ENCODE measurements around the gene ZNF487. TPM values are rescaled to one million over a fixed set of nuclear protein-coding genes. Genes with fewer than 3 reads are reported as not detected.
"Not testable (repeated sequence)": the region's sequence is repeated elsewhere in the genome, so short reads cannot be mapped to it uniquely, and the experiment has no call there.

Gene ZNF487
- polyA plus RNA-seq, 1 donor from 2014 or later, result 11.8 TPM

DNA sequence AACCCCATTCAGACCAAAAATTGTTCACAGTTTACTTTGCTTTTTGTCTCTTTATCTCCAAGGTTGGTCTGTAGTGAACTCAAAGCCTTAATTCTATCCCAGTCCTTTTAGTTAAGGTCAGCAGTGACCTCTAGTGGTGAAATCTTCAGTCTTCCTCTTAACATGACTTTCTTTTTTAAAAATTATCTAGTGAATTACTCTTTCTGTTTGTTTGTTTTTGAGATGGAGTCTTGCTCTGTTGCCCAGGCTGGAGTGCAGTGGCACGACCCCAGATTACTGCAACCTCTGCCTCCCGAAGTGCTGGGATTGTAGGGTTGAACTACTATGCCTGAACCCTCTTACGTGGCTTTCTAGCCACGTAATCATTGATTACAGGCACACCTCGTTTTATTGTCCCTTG lies 25.0 kb downstream of the ZNF487 start:
- Histone ChIP-seq H3K79me2 (replicated peaks; ENCODE audit: insufficient read depth, low read length) (no peaks in the 10 kb centered on the region), H3K4me2 (ENCODE audit: low read length) (no peak overlapping the region), H2AFZ (ENCODE audit: low read depth, low read length) (no peak overlapping the region), H3K4me3 (ENCODE audit: low read length) (no peak overlapping the region), H3K9me2 (ENCODE audit: insufficient read depth, low read length) (no peaks in the 10 kb centered on the region), H3K9ac (ENCODE audit: low read length) (no peak overlapping the region), H3K27me3 (ENCODE audit: insufficient read depth, low read depth, low read length) (no peaks in the 10 kb centered on the region), H3K36me3 (ENCODE audit: insufficient read depth, low read length) (no peaks in the 10 kb centered on the region), H3K27ac (ENCODE audit: low read length) (no peak overlapping the region), H4K20me1 (ENCODE audit: insufficient read depth) (no peaks in the 10 kb centered on the region), H3K9me3 (ENCODE audit: low read length) (no peaks in the 10 kb centered on the region), H3F3A (ENCODE audit: insufficient read depth, low read length, poor library complexity, severe bottlenecking) (no peaks in the 10 kb centered on the region)
- no peak for TF ChIP-seq EP300 (conservative IDR thresholded peaks at IDR 0.05; ENCODE audit: poor library complexity, severe bottlenecking)
- TF ChIP-seq, protein P1, sequence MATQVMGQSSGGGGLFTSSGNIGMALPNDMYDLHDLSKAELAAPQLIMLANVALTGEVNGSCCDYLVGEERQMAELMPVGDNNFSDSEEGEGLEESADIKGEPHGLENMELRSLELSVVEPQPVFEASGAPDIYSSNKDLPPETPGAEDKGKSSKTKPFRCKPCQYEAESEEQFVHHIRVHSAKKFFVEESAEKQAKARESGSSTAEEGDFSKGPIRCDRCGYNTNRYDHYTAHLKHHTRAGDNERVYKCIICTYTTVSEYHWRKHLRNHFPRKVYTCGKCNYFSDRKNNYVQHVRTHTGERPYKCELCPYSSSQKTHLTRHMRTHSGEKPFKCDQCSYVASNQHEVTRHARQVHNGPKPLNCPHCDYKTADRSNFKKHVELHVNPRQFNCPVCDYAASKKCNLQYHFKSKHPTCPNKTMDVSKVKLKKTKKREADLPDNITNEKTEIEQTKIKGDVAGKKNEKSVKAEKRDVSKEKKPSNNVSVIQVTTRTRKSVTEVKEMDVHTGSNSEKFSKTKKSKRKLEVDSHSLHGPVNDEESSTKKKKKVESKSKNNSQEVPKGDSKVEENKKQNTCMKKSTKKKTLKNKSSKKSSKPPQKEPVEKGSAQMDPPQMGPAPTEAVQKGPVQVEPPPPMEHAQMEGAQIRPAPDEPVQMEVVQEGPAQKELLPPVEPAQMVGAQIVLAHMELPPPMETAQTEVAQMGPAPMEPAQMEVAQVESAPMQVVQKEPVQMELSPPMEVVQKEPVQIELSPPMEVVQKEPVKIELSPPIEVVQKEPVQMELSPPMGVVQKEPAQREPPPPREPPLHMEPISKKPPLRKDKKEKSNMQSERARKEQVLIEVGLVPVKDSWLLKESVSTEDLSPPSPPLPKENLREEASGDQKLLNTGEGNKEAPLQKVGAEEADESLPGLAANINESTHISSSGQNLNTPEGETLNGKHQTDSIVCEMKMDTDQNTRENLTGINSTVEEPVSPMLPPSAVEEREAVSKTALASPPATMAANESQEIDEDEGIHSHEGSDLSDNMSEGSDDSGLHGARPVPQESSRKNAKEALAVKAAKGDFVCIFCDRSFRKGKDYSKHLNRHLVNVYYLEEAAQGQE (IDR thresholded peaks at IDR 0.05; ENCODE audit: borderline replicate concordance), result no peak
- no peak for TF ChIP-seq MXI1 (conservative IDR thresholded peaks at IDR 0.05; ENCODE audit: poor library complexity, severe bottlenecking)
- peak; percentile 84 for TF ChIP-seq RAD21 (conservative IDR thresholded peaks at IDR 0.05)
- no peak for TF ChIP-seq TAF1 (IDR thresholded peaks at IDR 0.05; ENCODE audit: low read depth)
- peak; percentile 78 for TF ChIP-seq SMC3 (conservative IDR thresholded peaks at IDR 0.05; ENCODE audit: poor library complexity)
- no peak for TF ChIP-seq POLR2AphosphoS5 (IDR thresholded peaks at IDR 0.05)
- TF ChIP-seq EZH2 (IDR thresholded peaks at IDR 0.05; ENCODE audit: borderline replicate concordance, insufficient read depth, low read length, poor library complexity, severe bottlenecking), result no peak
- TF ChIP-seq, protein P2, sequence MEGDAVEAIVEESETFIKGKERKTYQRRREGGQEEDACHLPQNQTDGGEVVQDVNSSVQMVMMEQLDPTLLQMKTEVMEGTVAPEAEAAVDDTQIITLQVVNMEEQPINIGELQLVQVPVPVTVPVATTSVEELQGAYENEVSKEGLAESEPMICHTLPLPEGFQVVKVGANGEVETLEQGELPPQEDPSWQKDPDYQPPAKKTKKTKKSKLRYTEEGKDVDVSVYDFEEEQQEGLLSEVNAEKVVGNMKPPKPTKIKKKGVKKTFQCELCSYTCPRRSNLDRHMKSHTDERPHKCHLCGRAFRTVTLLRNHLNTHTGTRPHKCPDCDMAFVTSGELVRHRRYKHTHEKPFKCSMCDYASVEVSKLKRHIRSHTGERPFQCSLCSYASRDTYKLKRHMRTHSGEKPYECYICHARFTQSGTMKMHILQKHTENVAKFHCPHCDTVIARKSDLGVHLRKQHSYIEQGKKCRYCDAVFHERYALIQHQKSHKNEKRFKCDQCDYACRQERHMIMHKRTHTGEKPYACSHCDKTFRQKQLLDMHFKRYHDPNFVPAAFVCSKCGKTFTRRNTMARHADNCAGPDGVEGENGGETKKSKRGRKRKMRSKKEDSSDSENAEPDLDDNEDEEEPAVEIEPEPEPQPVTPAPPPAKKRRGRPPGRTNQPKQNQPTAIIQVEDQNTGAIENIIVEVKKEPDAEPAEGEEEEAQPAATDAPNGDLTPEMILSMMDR (IDR thresholded peaks at IDR 0.05; ENCODE audit: poor library complexity, severe bottlenecking), result peak; percentile 83

DNA sequence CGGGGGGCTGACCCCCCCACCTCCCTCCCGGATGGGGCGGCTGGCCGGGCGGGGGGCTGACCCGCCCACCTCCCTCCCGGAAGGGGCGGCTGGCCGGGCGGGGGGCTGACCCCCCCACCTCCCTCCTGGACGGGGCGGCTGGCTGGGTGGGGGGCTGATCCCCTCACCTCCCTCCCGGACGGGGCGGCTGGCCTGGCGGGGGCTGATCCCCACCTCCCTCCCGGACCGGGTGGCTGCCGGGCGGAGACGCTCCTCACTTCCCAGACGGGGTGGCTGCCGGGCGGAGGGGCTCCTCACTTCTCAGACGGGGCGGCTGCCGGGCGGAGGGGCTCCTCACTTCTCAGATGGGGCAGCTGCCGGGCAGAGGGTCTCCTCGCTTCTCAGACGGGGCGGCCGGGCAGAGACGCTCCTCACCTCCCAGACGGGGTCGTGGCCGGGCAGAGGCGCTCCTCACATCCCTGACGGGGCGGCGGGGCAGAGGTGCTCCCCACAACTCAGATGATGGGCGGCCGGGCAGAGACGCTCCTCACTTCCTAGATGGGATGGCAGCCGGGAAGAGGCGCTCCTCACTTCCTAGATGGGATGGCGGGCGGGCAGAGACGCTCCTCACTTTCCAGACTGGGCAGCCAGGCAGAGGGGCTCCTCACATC lies 28.3 kb downstream of the ZNF487 start:
- H3K36me3 ChIP-seq (ENCODE audit: insufficient read depth, low read length); H3K79me2 ChIP-seq (replicated peaks; ENCODE audit: insufficient read depth, low read length); H3F3A ChIP-seq (ENCODE audit: insufficient read depth, low read length, poor library complexity, severe bottlenecking); H3K9me2 ChIP-seq (ENCODE audit: insufficient read depth, low read length); H3K27ac ChIP-seq (ENCODE audit: low read length); H3K9me3 ChIP-seq (ENCODE audit: low read length); H3K27me3 ChIP-seq (ENCODE audit: insufficient read depth, low read depth, low read length); H3K4me2 ChIP-seq (ENCODE audit: low read length); H4K20me1 ChIP-seq (ENCODE audit: insufficient read depth); H3K4me3 ChIP-seq (ENCODE audit: low read length); H3K9ac ChIP-seq (ENCODE audit: low read length); H2AFZ ChIP-seq (ENCODE audit: low read depth, low read length): not testable (repeated sequence)

DNA sequence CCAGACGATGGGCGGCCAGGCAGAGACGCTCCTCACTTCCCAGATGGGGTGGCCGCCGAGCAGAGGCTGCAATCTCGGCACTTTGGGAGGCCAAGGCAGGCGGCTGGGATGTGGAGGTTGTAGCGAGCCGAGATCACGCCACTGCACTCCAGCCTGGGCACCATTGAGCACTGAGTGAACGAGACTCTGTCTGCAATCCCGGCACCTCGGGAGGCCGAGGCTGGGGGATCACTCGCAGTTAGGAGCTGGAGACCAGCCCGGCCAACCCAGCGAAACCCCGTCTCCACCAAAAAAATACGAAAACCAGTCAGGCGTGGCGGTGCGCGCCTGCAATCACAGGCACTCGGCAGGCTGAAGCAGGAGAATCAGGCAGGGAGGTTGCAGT lies 28.8 kb downstream of the ZNF487 start:
- H3K9me3 ChIP-seq (ENCODE audit: low read length); H3F3A ChIP-seq (ENCODE audit: insufficient read depth, low read length, poor library complexity, severe bottlenecking); H3K27ac ChIP-seq (ENCODE audit: low read length); H3K9me2 ChIP-seq (ENCODE audit: insufficient read depth, low read length); H3K4me3 ChIP-seq (ENCODE audit: low read length); H2AFZ ChIP-seq (ENCODE audit: low read depth, low read length); H3K9ac ChIP-seq (ENCODE audit: low read length); H3K79me2 ChIP-seq (replicated peaks; ENCODE audit: insufficient read depth, low read length); H3K27me3 ChIP-seq (ENCODE audit: insufficient read depth, low read depth, low read length); H3K4me2 ChIP-seq (ENCODE audit: low read length); H4K20me1 ChIP-seq (ENCODE audit: insufficient read depth); H3K36me3 ChIP-seq (ENCODE audit: insufficient read depth, low read length): not testable (repeated sequence)

Measured in neural cell (in vitro differentiated cells).